Parathyroid adenoma (tissue), 2 donors: ENCODE results near the gene ZNF469.

Experiments
- H2AFZ ChIP-seq: fragments of 300-600 bp; sonication (generic); one replicate; pipeline ENCODE4 v1.7.0; 2017; ENCODE audit warnings: antibody characterized with exemption, mild to moderate bottlenecking
- H3K27ac ChIP-seq: fragments of 300-600 bp; sonication (generic); one replicate; pipeline ENCODE4 v1.7.0; 2017
- H3K27me3 ChIP-seq: fragments of 300-600 bp; sonication (generic); one replicate; pipeline ENCODE4 v1.7.0; 2017; ENCODE audit warnings: low read length; ENCODE audit not compliant: control insufficient read depth, insufficient read depth
- H3K36me3 ChIP-seq: fragments of 300-600 bp; sonication (generic); one replicate; pipeline ENCODE4 v1.7.0; 2017; ENCODE audit warnings: low read length; ENCODE audit not compliant: control insufficient read depth, insufficient read depth
- H3K4me1 ChIP-seq: fragments of 300-600 bp; sonication (generic); one replicate; pipeline ENCODE4 v1.7.0; 2017; ENCODE audit warnings: control low read depth
- H3K4me2 ChIP-seq: fragments of 300-600 bp; sonication (generic); one replicate; pipeline ENCODE4 v1.7.0; 2017; ENCODE audit warnings: low read length
- H3K4me3 ChIP-seq: fragments of 300-600 bp; sonication (generic); one replicate; pipeline ENCODE4 v1.7.0; 2017; ENCODE audit warnings: low read depth, low read length
- H3K79me2 ChIP-seq: fragments of 300-600 bp; sonication (generic); one replicate; pipeline ENCODE4 v1.7.0; 2017; ENCODE audit warnings: control low read depth
- H3K9ac ChIP-seq: fragments of 300-600 bp; sonication (generic); one replicate; pipeline ENCODE4 v1.7.0; 2017; ENCODE audit warnings: mild to moderate bottlenecking
- H3K9me3 ChIP-seq: fragments of 300-600 bp; sonication (generic); one replicate; pipeline ENCODE4 v1.7.0; 2017; ENCODE audit warnings: low read length; ENCODE audit not compliant: control insufficient read depth
- CTCF ChIP-seq: fragments of 300-600 bp; sonication (generic); IDR thresholded peaks from one replicate; pipeline ENCODE4 v1.7.0; 2017; ENCODE audit warnings: antibody characterized with exemption, mild to moderate bottlenecking
- donor health status: primary hyperparathyroidism.

ZNF469 gene

GRCh38 chr16:88341551-88342290, 41.0 kb upstream of the ZNF469 start:
- TF ChIP-seq CTCF, result no peak
- Histone ChIP-seq H3K4me2 (no peak overlapping the region), H3K36me3 (no peaks in the 10 kb centered on the region), H3K79me2 (no peaks in the 10 kb centered on the region), H3K9ac (no peak overlapping the region), H3K4me1 (no peaks in the 10 kb centered on the region), H3K27ac (no peak overlapping the region), H3K9me3 (no peaks in the 10 kb centered on the region), H2AFZ (no peak overlapping the region), H3K27me3 (no peaks in the 10 kb centered on the region), H3K4me3 (no peak overlapping the region)

GRCh38 chr16:88342491-88342890, 40.3 kb upstream of the ZNF469 start:
- Histone ChIP-seq H3K79me2 (no peaks in the 10 kb centered on the region), H3K4me1 (no peaks in the 10 kb centered on the region), H3K4me2 (no peak overlapping the region), H3K36me3 (no peaks in the 10 kb centered on the region), H3K9me3 (no peaks in the 10 kb centered on the region), H3K27me3 (no peaks in the 10 kb centered on the region), H2AFZ (no peak overlapping the region), H3K4me3 (no peak overlapping the region), H3K9ac (no peak overlapping the region), H3K27ac (no peak overlapping the region)
- TF ChIP-seq CTCF, result no peak

- H3K4me1 ChIP-seq, result no peaks in the 10 kb centered on the region
- no peaks in the 10 kb centered on the region for H3K9me3 ChIP-seq
- no peak for TF ChIP-seq CTCF
- no peak overlapping the region for H3K4me2 ChIP-seq
- no peak overlapping the region for H2AFZ ChIP-seq
- H3K9ac ChIP-seq, result no peak overlapping the region
- no peak overlapping the region for H3K4me3 ChIP-seq
- no peaks in the 10 kb centered on the region for H3K36me3 ChIP-seq
- H3K27me3 ChIP-seq, result no peaks in the 10 kb centered on the region
- H3K79me2 ChIP-seq, result no peaks in the 10 kb centered on the region
- H3K27ac ChIP-seq, result no peak overlapping the region
These were observed 39.4 kb upstream of the ZNF469 start for GRCh38 chr16:88343271-88343791.

- Histone ChIP-seq H3K4me1 (no peaks in the 10 kb centered on the region), H3K27me3 (no peaks in the 10 kb centered on the region), H3K27ac (no peak overlapping the region), H3K4me2 (no peak overlapping the region), H3K9ac (no peak overlapping the region), H3K4me3 (no peak overlapping the region), H3K9me3 (no peaks in the 10 kb centered on the region), H3K36me3 (no peaks in the 10 kb centered on the region), H3K79me2 (no peaks in the 10 kb centered on the region), H2AFZ (no peak overlapping the region)
- no peak for TF ChIP-seq CTCF
These were observed 38.2 kb upstream of the ZNF469 start for GRCh38 chr16:88344411-88345030.
